Upper lobe of left lung (tissue), 6 donors: ENCODE measurements around the gene CDAN1. TPM values are rescaled to one million over a fixed set of nuclear protein-coding genes. Genes with fewer than 3 reads are reported as not detected.

Experiments
- ATAC-seq, 2 donors: fragments of 200-7000 bp; cut with Tn5 transposase; one replicate each; pipeline ENCODE4 v1.9.1; 2022; ENCODE audit warnings: mild to moderate bottlenecking in 2 of 2, moderate library complexity in 2 of 2; ENCODE audit not compliant: low FRiP score in 2 of 2
- DNase-seq, 2 donors: peaks; one replicate each; pipeline ENCODE4 v3.0.0-alpha.2; 2019 to 2020
- H3K27ac ChIP-seq, 4 donors: fragments of 200-600 bp; sonication (generic); one replicate each; pipeline ENCODE4 v1.5.1; 2016 to 2019
- H3K27me3 ChIP-seq, 4 donors: fragments of 200-600 bp; sonication (generic); one replicate each; pipeline ENCODE4 v1.5.1; 2017 to 2019
- H3K36me3 ChIP-seq, 4 donors: fragments of 200-600 bp; sonication (generic); one replicate each; pipeline ENCODE4 v1.5.1; 2016 to 2019
- H3K4me1 ChIP-seq, 4 donors: fragments of 200-600 bp; sonication (generic); one replicate each; pipeline ENCODE4 v1.5.1; 2018 to 2019
- H3K4me3 ChIP-seq, 4 donors: fragments of 200-600 bp; sonication (generic); one replicate each; pipeline ENCODE4 v1.5.1; 2017 to 2019; ENCODE audit warnings: mild to moderate bottlenecking in 2 of 4, moderate library complexity in 1 of 4
- H3K9me3 ChIP-seq, 4 donors: fragments of 200-600 bp; sonication (generic); one replicate each; pipeline ENCODE4 v1.5.1; 2018 to 2019
- CTCF ChIP-seq, 6 experiments: fragments of 450-650 bp in 4 of 6; fragments of 200-600 bp in 2 of 6; sonication (generic) in 2 of 6; IDR thresholded peaks; one replicate each; pipeline ENCODE4 v1.5.1; 2016 to 2019; ENCODE audit warnings: antibody characterized with exemption in 6 of 6
- EP300 ChIP-seq, 4 donors: sonication (generic); formaldehyde crosslinking; IDR thresholded peaks; one replicate each; pipeline ENCODE4 v1.5.1; 2017; ENCODE audit warnings: antibody characterized with exemption in 4 of 4, control low read depth in 2 of 4
- POLR2A ChIP-seq, 4 donors: fragments of 450-650 bp; IDR thresholded peaks; one replicate each; pipeline ENCODE4 v1.5.1; 2016 to 2017; ENCODE audit warnings: antibody characterized with exemption in 4 of 4, mild to moderate bottlenecking in 2 of 4
- POLR2AphosphoS5 ChIP-seq, 2 donors: sonication (generic); formaldehyde crosslinking; IDR thresholded peaks; one replicate each; pipeline ENCODE4 v1.5.1; 2017; ENCODE audit warnings: antibody characterized with exemption in 2 of 2
- WGBS, 2 donors: methylation state at CpG; one replicate each; pipeline ENCODE4 v1.1.5; 2017 to 2018; 5-methylcytosine and 5-hydroxymethylcytosine counted together
- total RNA-seq, 6 donors: library from RNA; depleted of rRNA in 4 of 6; stranded (reverse); fragments of >200 nt in 4 of 6; gene quantifications; one replicate each; pipeline versions ENCODE4 v1.1.0 to v1.2.1, GENCODE V29; 2016 to 2021
- donor health status: DM: no; HTN: no; CAD: no; lungs with moderate emphysema.
- donor health status: DM: no; HTN: yes; CAD: no; lungs with severe emphysema.

The CDAN1 gene
- total RNA-seq, 6 donors from 2014 or later, result 9.1 to 30.4 (median 12.6) TPM

- ATAC-seq (no peak), DNase-seq (no peak)
- Histone ChIP-seq H3K4me3 (no peak overlapping the region), H3K36me3 (peaks cover 0 to 42% (median 23%) of the 10 kb centered on the region in 4 donors), H3K4me1 (peaks cover 5 to 11% (median 6%) of the 10 kb centered on the region in 4 donors), H3K27ac (no peak overlapping the region), H3K27me3 (no peaks in the 10 kb centered on the region), H3K9me3 (no peaks in the 10 kb centered on the region)
- no peak for TF ChIP-seq CTCF (IDR thresholded peaks at IDR 0.05)
- TF ChIP-seq EP300 (IDR thresholded peaks at IDR 0.05), result no peak
- no peak for TF ChIP-seq POLR2A (IDR thresholded peaks at IDR 0.05)
- no peak for TF ChIP-seq POLR2AphosphoS5 (IDR thresholded peaks at IDR 0.05)
- 96 to 98% methylated on average over 5 of the region's 5 CpGs for WGBS, 2 donors
These were observed 20.8 kb downstream of the CDAN1 start for GRCh38 chr15:42716125-42716524.

- peak in 1 of 2 donors; percentile 8 for DNase-seq
- Histone ChIP-seq H3K4me3 (no peak overlapping the region), H3K27ac (no peak overlapping the region), H3K4me1 (peaks cover 5 to 11% (median 9%) of the 10 kb centered on the region in 4 donors), H3K36me3 (peaks cover 0 to 7% (median under 1%) of the 10 kb centered on the region in 4 donors), H3K9me3 (no peaks in the 10 kb centered on the region), H3K27me3 (no peaks in the 10 kb centered on the region)
- no peak for ATAC-seq
- 94 to 96% methylated on average over 4 of the region's 4 CpGs for WGBS, 2 donors
- TF ChIP-seq EP300 (IDR thresholded peaks at IDR 0.05) (no peak), CTCF (IDR thresholded peaks at IDR 0.05) (no peak), POLR2AphosphoS5 (IDR thresholded peaks at IDR 0.05) (no peak), POLR2A (IDR thresholded peaks at IDR 0.05) (no peak)
These were observed 24.3 kb downstream of the CDAN1 start for GRCh38 chr15:42712584-42712983.

GRCh38 chr15:42711746-42712145, 25.2 kb downstream of the CDAN1 start:
- Histone ChIP-seq H3K9me3 (no peaks in the 10 kb centered on the region), H3K27me3 (no peaks in the 10 kb centered on the region), H3K4me1 (peaks cover 5 to 17% (median 11%) of the 10 kb centered on the region in 4 donors), H3K27ac (no peak overlapping the region), H3K36me3 (peaks cover 0 to 4% (median 0%) of the 10 kb centered on the region in 4 donors), H3K4me3 (no peak overlapping the region)
- WGBS, 2 donors, result 93 to 95% methylated on average over 3 of the region's 3 CpGs
- DNase-seq (no peak), ATAC-seq (no peak)
- TF ChIP-seq POLR2A (IDR thresholded peaks at IDR 0.05) (no peak), POLR2AphosphoS5 (IDR thresholded peaks at IDR 0.05) (no peak), CTCF (IDR thresholded peaks at IDR 0.05) (no peak), EP300 (IDR thresholded peaks at IDR 0.05) (no peak)

GRCh38 chr15:42710662-42711061, 26.3 kb downstream of the CDAN1 start:
- no peak for ATAC-seq
- DNase-seq, result peak in 1 of 2 donors; percentile 20
- H3K4me1 ChIP-seq, result peaks cover 5 to 17% (median 11%) of the 10 kb centered on the region in 4 donors
- H3K4me3 ChIP-seq, result no peak overlapping the region
- TF ChIP-seq CTCF (IDR thresholded peaks at IDR 0.05), result no peak
- no peak for TF ChIP-seq POLR2A (IDR thresholded peaks at IDR 0.05)
- TF ChIP-seq EP300 (IDR thresholded peaks at IDR 0.05), result no peak
- TF ChIP-seq POLR2AphosphoS5 (IDR thresholded peaks at IDR 0.05), result no peak
- peaks cover 0 to 4% (median 0%) of the 10 kb centered on the region in 4 donors for H3K36me3 ChIP-seq
- no peaks in the 10 kb centered on the region for H3K9me3 ChIP-seq
- no peak overlapping the region for H3K27ac ChIP-seq
- WGBS, 2 donors, result 85 to 93% methylated on average over 2 of the region's 2 CpGs
- H3K27me3 ChIP-seq, result no peaks in the 10 kb centered on the region

- Histone ChIP-seq H3K4me3 (no peak overlapping the region), H3K36me3 (peaks cover 0 to 4% (median 0%) of the 10 kb centered on the region in 4 donors), H3K27ac (peak overlapping the region in 1 of 4 donors; percentile 19), H3K27me3 (no peaks in the 10 kb centered on the region), H3K4me1 (peaks cover 0 to 11% (median 3%) of the 10 kb centered on the region in 4 donors), H3K9me3 (no peaks in the 10 kb centered on the region)
- 68 to 77% methylated on average over 3 of the region's 3 CpGs for WGBS, 2 donors
- TF ChIP-seq EP300 (IDR thresholded peaks at IDR 0.05), result no peak
- TF ChIP-seq POLR2A (IDR thresholded peaks at IDR 0.05), result no peak
- TF ChIP-seq POLR2AphosphoS5 (IDR thresholded peaks at IDR 0.05), result no peak
- no peak for TF ChIP-seq CTCF (IDR thresholded peaks at IDR 0.05)
- ATAC-seq (no peak), DNase-seq (no peak)
These were observed 28.9 kb downstream of the CDAN1 start for GRCh38 chr15:42707873-42708544.
